ENCODE data around the gene DDX1. TPM values are rescaled to one million over a fixed set of nuclear protein-coding genes. Genes with fewer than 3 reads are reported as not detected.

The DDX1 gene
- total RNA-seq, 2 donors from 2014 or later, result 116 to 126 TPM

- WGBS, 2 experiments (ENCODE audit: insufficient coverage in 1 of 2, insufficient read length in 1 of 2), result 91 to 95% methylated on average over 13 to 16 of the region's 16 CpGs
- H3K27me3 ChIP-seq (ENCODE audit: control insufficient read depth, insufficient read depth, low read length, poor library complexity, severe bottlenecking), result no peaks in the 10 kb centered on the region
- H3K27ac Mint-ChIP-seq, result no peak overlapping the region
Measured at GRCh38 chr2:15666861-15667808, 75.5 kb downstream of the DDX1 start.

DNA sequence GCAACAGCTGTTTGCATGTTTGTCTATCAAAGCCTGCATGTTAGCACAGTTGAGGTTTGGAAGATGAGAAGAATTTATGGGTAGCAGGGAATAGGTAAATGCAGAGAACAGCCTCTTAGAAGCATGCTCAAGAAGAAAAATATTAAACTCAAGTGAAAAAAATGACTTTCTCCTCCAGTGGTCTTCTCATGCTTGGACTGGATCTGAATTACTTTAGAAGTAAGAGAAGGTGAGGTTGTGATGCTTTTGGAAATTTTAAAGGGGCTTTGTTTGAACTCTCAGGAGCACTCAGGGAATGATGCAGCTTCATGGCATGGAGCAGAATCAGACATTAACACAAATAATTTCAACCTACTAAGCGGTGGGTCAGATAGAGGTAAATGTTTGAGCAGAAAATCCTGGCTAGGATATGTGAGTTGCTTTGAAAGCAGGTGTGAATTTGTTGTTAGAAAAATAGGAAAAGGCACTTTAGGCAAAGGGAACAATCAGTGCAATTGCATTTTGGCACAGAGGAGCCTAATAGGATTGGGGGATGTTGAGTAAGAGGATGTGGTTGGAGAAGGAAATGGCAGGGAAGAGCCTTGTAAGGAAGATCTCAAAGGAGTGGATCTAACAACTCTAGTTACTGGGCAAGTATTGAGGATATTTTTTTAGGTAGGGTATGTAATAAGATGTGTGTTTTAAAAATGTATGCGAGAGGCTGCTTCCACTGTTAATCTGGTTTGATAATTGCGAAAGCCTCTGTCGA is 76.3 kb downstream of the DDX1 start:
- Mint-ChIP-seq H3K9me3 (peaks cover 7% of the 10 kb centered on the region), H3K36me3 (ENCODE audit: low read depth) (no peaks in the 10 kb centered on the region), H3K27ac (no peak overlapping the region), H3K27me3 (ENCODE audit: insufficient read depth) (no peaks in the 10 kb centered on the region), H3K4me1 (peaks cover 12% of the 10 kb centered on the region), H3K4me3 (no peak overlapping the region)
- Histone ChIP-seq H3K36me3 (ENCODE audit: control insufficient read depth, insufficient read depth, low read length) (no peaks in the 10 kb centered on the region), H3K9ac (ENCODE audit: extremely low read depth, low read length, poor library complexity, severe bottlenecking) (no peak overlapping the region), H3K27me3 (ENCODE audit: control insufficient read depth, insufficient read depth, low read length, poor library complexity, severe bottlenecking) (no peaks in the 10 kb centered on the region), H3K27ac (ENCODE audit: low read depth, low read length) (no peak overlapping the region), H3K9me3 (ENCODE audit: control insufficient read depth, low read length) (no peaks in the 10 kb centered on the region), H3K4me3 (ENCODE audit: low read length) (no peak overlapping the region), H3K4me1 (ENCODE audit: control insufficient read depth, insufficient read depth, low read length) (peaks cover 4% of the 10 kb centered on the region)
- WGBS, 2 experiments (ENCODE audit: insufficient coverage in 1 of 2, insufficient read length in 1 of 2), result 86% methylated on average over 4 of the region's 4 CpGs; no CpG with 5 or more reads in 1 of the 2 experiments
- no peak for TF ChIP-seq CTCF (conservative IDR thresholded peaks at IDR 0.05)
- no peak for DNase-seq

More at GRCh38 chr2:15666861-15667808, 75.5 kb downstream of the DDX1 start:
- Mint-ChIP-seq H3K27me3 (ENCODE audit: insufficient read depth) (no peaks in the 10 kb centered on the region), H3K4me1 (peaks cover 12% of the 10 kb centered on the region), H3K4me3 (no peak overlapping the region), H3K9me3 (peaks cover 3% of the 10 kb centered on the region), H3K36me3 (ENCODE audit: low read depth) (no peaks in the 10 kb centered on the region)
- no peaks in the 10 kb centered on the region for H3K9me3 ChIP-seq (ENCODE audit: control insufficient read depth, low read length)
- no peak overlapping the region for H3K9ac ChIP-seq (ENCODE audit: extremely low read depth, low read length, poor library complexity, severe bottlenecking)
- no peaks in the 10 kb centered on the region for H3K36me3 ChIP-seq (ENCODE audit: control insufficient read depth, insufficient read depth, low read length)
- DNase-seq, result no peak
- H3K4me1 ChIP-seq (ENCODE audit: control insufficient read depth, insufficient read depth, low read length), result peaks cover 4% of the 10 kb centered on the region
- no peak for TF ChIP-seq CTCF (conservative IDR thresholded peaks at IDR 0.05)
- no peak overlapping the region for H3K4me3 ChIP-seq (ENCODE audit: low read length)
- no peak overlapping the region for H3K27ac ChIP-seq (ENCODE audit: low read depth, low read length)

- Histone ChIP-seq H3K36me3 (ENCODE audit: control insufficient read depth, insufficient read depth, low read length) (no peaks in the 10 kb centered on the region), H3K9ac (ENCODE audit: extremely low read depth, low read length, poor library complexity, severe bottlenecking) (no peak overlapping the region), H3K27me3 (ENCODE audit: control insufficient read depth, insufficient read depth, low read length, poor library complexity, severe bottlenecking) (no peaks in the 10 kb centered on the region), H3K9me3 (ENCODE audit: control insufficient read depth, low read length) (no peaks in the 10 kb centered on the region), H3K4me1 (ENCODE audit: control insufficient read depth, insufficient read depth, low read length) (peaks cover 4% of the 10 kb centered on the region), H3K27ac (ENCODE audit: low read depth, low read length) (no peak overlapping the region), H3K4me3 (ENCODE audit: low read length) (no peak overlapping the region)
- WGBS, 2 experiments (ENCODE audit: insufficient coverage in 1 of 2, insufficient read length in 1 of 2), result 76 to 77% methylated on average over 3 to 10 of the region's 10 CpGs
- TF ChIP-seq CTCF (conservative IDR thresholded peaks at IDR 0.05), result no peak
- DNase-seq, result no peak
- Mint-ChIP-seq H3K27me3 (ENCODE audit: insufficient read depth) (no peaks in the 10 kb centered on the region), H3K4me1 (peaks cover 12% of the 10 kb centered on the region), H3K36me3 (ENCODE audit: low read depth) (no peaks in the 10 kb centered on the region), H3K4me3 (no peak overlapping the region), H3K27ac (no peak overlapping the region), H3K9me3 (peaks cover 7% of the 10 kb centered on the region)
Measured at GRCh38 chr2:15668611-15669305, 77.1 kb downstream of the DDX1 start.

Data from endodermal cell (in vitro differentiated cells).